GM23338 (cell line): Measurements from ENCODE around the gene MEI4.

ENCODE experiments used
- CREB1 ChIP-seq: fragments of 250-450 bp; sonication (Bioruptor Pico); IDR thresholded peaks from 2 replicates; pipeline ENCODE4 v1.5.0; 2020; ENCODE audit warnings: low read depth, mild to moderate bottlenecking, moderate library complexity
- CTCF ChIP-seq, 2 experiments: fragments of 200-600 bp in 1 of 2; sonication (generic) in 1 of 2; conservative IDR thresholded peaks; 2 replicates each; pipeline versions ENCODE4 v1.5.1 to v1.6.1; 2016 to 2017; ENCODE audit warnings: antibody characterized with exemption in 2 of 2, low read depth in 2 of 2, mild to moderate bottlenecking in 2 of 2, moderate library complexity in 1 of 2
- EZH2 ChIP-seq: fragments of 200-600 bp; sonication (generic); IDR thresholded peaks from one replicate; pipeline ENCODE4 v1.8.0; 2017; ENCODE audit warnings: antibody characterized with exemption, mild to moderate bottlenecking, low read depth; ENCODE audit not compliant: unreplicated experiment
- EZH2phosphoT487 ChIP-seq: fragments of 200-600 bp; sonication (generic); IDR thresholded peaks from one replicate; pipeline ENCODE4 v1.8.1; 2018; ENCODE audit warnings: antibody characterized with exemption; ENCODE audit not compliant: unreplicated experiment
- REST ChIP-seq: IDR thresholded peaks from one replicate; pipeline ENCODE4 v1.6.1; 2018; ENCODE audit warnings: antibody characterized with exemption; ENCODE audit not compliant: unreplicated experiment
- ZNF331 ChIP-seq: fragments of 250-450 bp; sonication (Bioruptor Pico); IDR thresholded peaks from 2 replicates; pipeline ENCODE4 v1.5.0; 2020; ENCODE audit warnings: low read depth, mild to moderate bottlenecking, moderate library complexity
- ZNF462 ChIP-seq: fragments of 250-450 bp; sonication (Bioruptor Pico); IDR thresholded peaks from 2 replicates; pipeline ENCODE4 v1.5.0; 2020; ENCODE audit warnings: mild to moderate bottlenecking, moderate library complexity

GRCh38 chr6:77633471-77633870 lies 19.4 kb upstream of the MEI4 start:
- TF ChIP-seq CTCF (conservative IDR thresholded peaks at IDR 0.05; ENCODE audit: low read depth in 2 of 2) (no peak), EZH2phosphoT487 (no peak), EZH2 (no peak), REST (no peak), CREB1 (CRISPR knock-in tag) (no peak), ZNF462 (CRISPR knock-in tag) (no peak), ZNF331 (no peak)
